Stimulated activated memory B cell treated with anti-CD40 and anti-IgM and Interleukin-4, amounts not matched to agents 10 μg/mL and 1 μg/mL and 100 μg/mL, for 72 hours (primary cell): ENCODE results near the gene PPP1R3G.

ENCODE experiments used
- ATAC-seq: fragments of 150-1000 bp; cut with Tn5 transposase; 2 replicates; pipeline ENCODE4 v1.10.0; 2021
- H3K27ac Mint-ChIP-seq: one replicate; pipeline ENCODE4 v1.8.0; 2022; ENCODE audit warnings: mild to moderate bottlenecking, mixed read lengths
- H3K27me3 Mint-ChIP-seq: one replicate; pipeline ENCODE4 v1.8.0; 2022; ENCODE audit warnings: mixed read lengths
- H3K36me3 Mint-ChIP-seq: one replicate; pipeline ENCODE4 v1.8.0; 2022; ENCODE audit warnings: mixed read lengths
- H3K4me1 Mint-ChIP-seq: one replicate; pipeline ENCODE4 v1.8.0; 2022; ENCODE audit warnings: mixed read lengths
- H3K4me3 Mint-ChIP-seq: one replicate; pipeline ENCODE4 v1.8.0; 2022; ENCODE audit warnings: mild to moderate bottlenecking, moderate library complexity, mixed read lengths
- H3K9me3 Mint-ChIP-seq: one replicate; pipeline ENCODE4 v1.8.0; 2022; ENCODE audit warnings: mixed read lengths

The PPP1R3G gene

DNA sequence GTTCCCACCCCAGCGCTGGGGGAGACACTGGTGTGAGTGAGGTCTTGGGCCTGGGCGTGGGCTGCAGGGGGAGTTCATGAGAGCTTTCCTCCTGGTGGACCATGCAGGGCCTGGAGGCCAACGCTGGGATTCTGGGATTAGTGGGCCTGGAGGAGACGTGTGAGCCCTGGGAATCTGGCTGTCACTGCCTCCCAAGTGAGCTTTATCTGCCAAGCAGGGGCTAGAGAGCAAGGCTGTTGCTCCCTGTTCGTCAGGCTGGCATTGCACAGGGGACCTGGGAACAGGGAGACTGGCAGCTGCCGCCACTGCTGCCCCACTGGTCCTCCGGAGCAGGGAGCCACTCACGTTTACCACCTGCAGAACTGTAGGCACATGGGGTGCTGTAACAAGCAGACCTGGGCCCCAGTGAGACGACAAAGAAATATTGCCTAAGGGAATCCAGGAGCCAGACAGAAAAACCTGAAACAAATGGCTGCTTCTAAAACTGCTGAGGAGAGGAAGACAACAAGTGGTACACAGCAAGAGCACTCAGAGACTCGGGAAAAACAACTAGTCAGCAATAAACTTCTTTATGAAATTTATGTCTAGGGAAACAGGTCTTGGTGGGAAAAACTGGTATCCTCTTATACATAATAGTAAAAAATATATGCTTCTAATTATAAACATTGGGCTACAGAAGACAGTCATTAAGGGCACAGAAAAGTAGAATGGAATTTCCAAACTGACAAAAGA lies 45.2 kb downstream of the PPP1R3G start:
- H3K27me3 Mint-ChIP-seq: no peaks in the 10 kb centered on the region
- H3K36me3 Mint-ChIP-seq: peaks cover 22% of the 10 kb centered on the region
- no peak overlapping the region for H3K27ac Mint-ChIP-seq
- no peak for ATAC-seq
- H3K4me3 Mint-ChIP-seq: no peak overlapping the region
- peaks cover 44% of the 10 kb centered on the region for H3K4me1 Mint-ChIP-seq
- H3K9me3 Mint-ChIP-seq: no peaks in the 10 kb centered on the region

- peak overlapping the region; percentile 57 for H3K4me3 Mint-ChIP-seq
- peak; percentile 99 for ATAC-seq
- H3K36me3 Mint-ChIP-seq: peaks cover 15% of the 10 kb centered on the region
Observed at GRCh38 chr6:5132731-5133130, 47.6 kb downstream of the PPP1R3G start.

GRCh38 chr6:5133943-5134342 lies 48.8 kb downstream of the PPP1R3G start:
- Mint-ChIP-seq H3K4me1 (peaks cover 46% of the 10 kb centered on the region), H3K27ac (peak overlapping the region; percentile 46), H3K9me3 (no peaks in the 10 kb centered on the region), H3K27me3 (no peaks in the 10 kb centered on the region), H3K36me3 (peaks cover 13% of the 10 kb centered on the region), H3K4me3 (no peak overlapping the region)
- ATAC-seq: no peak

More at GRCh38 chr6:5132731-5133130, 47.6 kb downstream of the PPP1R3G start:
- Mint-ChIP-seq H3K4me1 (peaks cover 52% of the 10 kb centered on the region), H3K27me3 (no peaks in the 10 kb centered on the region), H3K27ac (peak overlapping the region; percentile 68), H3K9me3 (no peaks in the 10 kb centered on the region)

- Mint-ChIP-seq H3K9me3 (no peaks in the 10 kb centered on the region), H3K4me3 (no peak overlapping the region), H3K4me1 (peaks cover 40% of the 10 kb centered on the region), H3K27ac (peak overlapping the region; percentile 46), H3K36me3 (peaks cover 5% of the 10 kb centered on the region), H3K27me3 (no peaks in the 10 kb centered on the region)
- ATAC-seq: peak; percentile 32
Observed at GRCh38 chr6:5135788-5136376, 50.7 kb downstream of the PPP1R3G start.

GRCh38 chr6:5136851-5137250 lies 51.7 kb downstream of the PPP1R3G start:
- no peaks in the 10 kb centered on the region for H3K27me3 Mint-ChIP-seq
- H3K4me1 Mint-ChIP-seq: peaks cover 42% of the 10 kb centered on the region
- no peak overlapping the region for H3K27ac Mint-ChIP-seq
- no peak for ATAC-seq
- peaks cover 5% of the 10 kb centered on the region for H3K36me3 Mint-ChIP-seq
- no peak overlapping the region for H3K4me3 Mint-ChIP-seq
- no peaks in the 10 kb centered on the region for H3K9me3 Mint-ChIP-seq
